HG03469 (cell line): ENCODE measurements around the gene FMNL2.
A peak's percentile ranks its signal among the peaks of the same experiment; 100 is the strongest.

Experiments used
- ATAC-seq: cut with Tn5 transposase; IDR thresholded peaks from one replicate; pipeline ENCODE4 v1.9.1; 2021; ENCODE audit warnings: mild to moderate bottlenecking, moderate library complexity, moderate number of reproducible peaks; ENCODE audit not compliant: unreplicated experiment

The FMNL2 gene

GRCh38 chr2:152630466-152630865 lies 295.5 kb downstream of the FMNL2 start:
- no peak for ATAC-seq

DNA sequence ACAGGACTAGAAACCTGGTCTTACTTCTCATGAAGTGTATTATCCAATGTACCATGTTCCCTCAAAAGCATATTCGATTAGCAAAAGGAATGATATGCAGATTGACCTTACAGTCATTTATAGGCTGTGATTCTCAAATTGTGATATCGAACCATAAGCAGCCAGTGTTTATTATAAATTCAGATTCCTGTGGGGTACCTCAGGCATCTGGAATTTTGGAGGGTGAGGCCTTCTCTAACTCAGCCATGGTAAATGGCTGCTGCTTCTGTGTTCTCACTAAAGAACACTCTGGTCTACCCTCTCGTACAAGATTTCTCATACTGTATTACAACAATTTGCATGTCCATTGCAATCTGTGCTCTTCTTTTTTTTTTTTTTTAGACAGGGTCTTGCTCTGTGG lies 297.8 kb downstream of the FMNL2 start:
- ATAC-seq: no peak

DNA sequence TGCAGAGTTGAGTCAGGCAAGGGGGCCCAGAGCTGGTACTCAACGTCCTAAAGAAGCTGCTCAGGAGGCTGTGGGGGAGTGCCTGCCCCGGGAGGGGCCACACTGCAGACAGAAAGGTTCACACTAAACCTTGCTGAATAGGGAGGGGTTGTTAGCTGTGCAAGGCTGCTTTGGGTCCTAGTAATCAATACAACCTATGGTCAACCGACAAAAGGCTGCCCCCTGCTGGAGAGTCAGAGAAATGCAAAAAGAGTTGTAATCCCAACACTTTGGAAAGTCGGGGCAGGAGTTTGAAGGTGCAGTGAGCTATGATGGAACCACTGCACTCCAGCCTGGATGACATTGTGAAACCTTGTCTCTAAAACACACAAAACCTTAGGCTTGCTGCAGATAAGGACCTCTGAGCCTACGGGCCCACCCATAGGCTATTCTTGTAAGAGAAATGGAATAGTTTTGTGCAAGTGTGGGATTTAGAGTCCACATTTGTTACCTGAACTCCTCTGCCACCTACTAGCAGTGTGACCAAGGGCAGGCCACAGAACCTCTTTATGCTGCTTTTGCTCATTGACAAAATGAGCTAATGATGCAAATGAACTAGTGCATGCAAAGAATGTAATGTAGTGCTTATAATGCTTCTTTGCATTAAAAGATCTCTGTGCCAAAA lies 300.8 kb downstream of the FMNL2 start:
- ATAC-seq: no peak

- ATAC-seq: no peak
These were observed 302.3 kb downstream of the FMNL2 start for GRCh38 chr2:152637251-152637650.

- no peak for ATAC-seq
These were observed 303.1 kb downstream of the FMNL2 start for GRCh38 chr2:152638056-152638455.

DNA sequence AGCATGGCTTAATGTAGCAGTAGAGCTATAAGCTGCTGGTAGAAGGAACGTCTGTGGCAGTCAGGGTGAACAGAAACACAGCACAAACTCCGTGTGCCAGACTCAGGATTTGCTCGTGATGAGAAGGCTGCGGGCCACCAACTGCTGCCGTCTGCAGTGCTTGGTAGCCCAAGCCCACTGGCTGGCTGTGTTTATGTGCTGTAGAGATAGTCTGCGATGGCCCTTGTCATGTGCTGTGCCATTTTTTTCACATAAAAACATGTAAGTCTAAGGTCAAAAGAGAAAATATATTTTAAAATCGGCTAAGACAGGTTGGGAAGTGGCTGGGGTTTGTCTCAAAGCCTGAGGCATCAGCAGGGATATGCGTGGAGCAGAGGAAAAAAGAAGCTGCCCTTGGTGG lies 303.6 kb downstream of the FMNL2 start:
- no peak for ATAC-seq

DNA sequence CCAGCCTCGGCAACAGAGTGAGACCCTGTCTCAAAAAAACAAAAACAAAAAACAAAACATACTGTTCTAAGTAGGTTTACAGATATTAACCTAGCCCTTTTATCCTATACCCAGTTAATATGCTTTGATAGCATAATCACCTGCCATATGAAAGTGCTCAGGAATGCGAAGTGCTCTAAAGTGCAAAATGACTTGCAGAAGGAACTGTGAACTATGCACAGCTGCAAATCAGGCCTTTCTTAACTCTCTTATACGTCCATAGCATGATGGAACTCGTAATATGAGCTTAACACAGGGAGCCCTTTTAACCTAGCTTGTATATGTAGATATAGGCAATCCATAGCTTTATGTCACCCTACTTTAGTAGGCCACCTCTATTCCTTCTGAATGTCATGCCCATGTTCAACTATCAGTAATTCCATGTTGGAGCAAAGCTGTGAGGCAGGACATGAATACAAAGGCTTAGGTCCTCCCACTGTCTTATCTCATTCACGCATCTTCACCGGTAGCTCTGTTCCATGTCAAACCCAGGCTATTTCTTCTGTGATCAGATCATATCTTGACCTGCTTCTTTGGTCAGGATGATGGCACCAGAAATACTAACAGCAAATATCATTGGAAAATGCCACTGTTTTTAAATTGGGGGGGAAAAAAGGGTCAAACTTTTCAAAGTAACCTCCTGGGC lies 309.4 kb downstream of the FMNL2 start:
- ATAC-seq: no peak

DNA sequence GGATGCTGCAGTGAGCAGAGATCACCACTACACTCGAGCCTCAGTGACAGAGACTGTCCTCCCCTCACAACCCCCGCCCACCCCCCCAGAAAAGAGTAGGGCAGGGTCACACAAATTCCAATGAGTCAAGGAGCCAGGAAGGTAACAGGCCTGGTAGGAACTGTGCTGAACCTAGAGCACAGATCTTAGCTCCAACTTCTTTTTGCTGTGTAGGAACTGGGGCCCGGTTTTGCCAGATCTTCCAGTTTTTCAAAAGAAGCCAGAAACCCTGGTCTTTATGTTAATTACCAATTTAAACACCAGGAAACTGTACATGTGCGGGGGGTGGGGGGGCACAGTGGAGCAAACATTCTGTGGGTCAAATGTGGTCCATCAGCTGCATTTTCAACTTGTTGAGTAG lies 311.3 kb downstream of the FMNL2 start:
- ATAC-seq: no peak

DNA sequence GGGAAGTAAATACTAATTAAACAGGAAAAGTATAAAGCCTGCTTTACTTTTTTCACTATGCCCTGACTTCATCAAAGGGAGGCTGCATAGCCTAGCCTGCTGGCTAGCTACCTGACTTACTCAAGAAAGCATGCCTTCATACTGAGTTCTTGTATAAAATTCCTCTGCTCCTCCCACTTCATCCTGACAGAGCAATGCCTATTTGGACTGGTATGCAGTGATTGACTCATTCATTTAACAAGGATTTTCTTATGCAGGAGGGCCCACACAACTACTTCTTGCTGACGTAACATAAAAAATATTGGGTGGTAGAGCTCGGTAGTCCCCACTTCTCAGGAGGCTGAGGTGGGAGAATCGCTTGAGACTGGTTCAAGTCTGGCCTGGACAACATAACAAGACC lies 311.8 kb downstream of the FMNL2 start:
- no peak for ATAC-seq

GRCh38 chr2:152647552-152647951 lies 312.6 kb downstream of the FMNL2 start:
- no peak for ATAC-seq

GRCh38 chr2:152648336-152648735 lies 313.4 kb downstream of the FMNL2 start:
- ATAC-seq: no peak

GRCh38 chr2:152649997-152650396 lies 315.0 kb downstream of the FMNL2 start:
- no peak for ATAC-seq

- ATAC-seq: no peak
These were observed 315.9 kb downstream of the FMNL2 start for GRCh38 chr2:152650768-152651371.

DNA sequence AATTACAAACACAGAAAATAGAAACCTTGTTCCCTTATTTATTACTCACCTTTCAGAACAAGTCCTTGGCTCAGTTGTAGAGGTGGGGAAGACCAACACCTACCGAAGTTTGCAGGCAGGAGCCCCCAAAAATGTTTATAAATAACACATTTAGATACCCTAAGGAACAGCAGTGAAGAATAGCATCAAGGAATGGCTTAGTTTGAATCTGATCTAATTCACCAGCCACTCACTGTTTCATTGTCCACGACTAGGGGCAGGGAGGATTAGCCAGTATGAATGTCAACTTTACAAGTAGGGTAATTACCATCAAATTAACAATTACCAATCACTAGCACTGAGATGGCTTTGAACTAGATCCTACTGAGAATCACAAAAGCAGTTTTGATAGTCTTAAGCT lies 316.9 kb downstream of the FMNL2 start:
- ATAC-seq: no peak

GRCh38 chr2:152655880-152656279 lies 320.9 kb downstream of the FMNL2 start:
- no peak for ATAC-seq

GRCh38 chr2:152657043-152657442 lies 322.1 kb downstream of the FMNL2 start:
- peak; percentile 57 for ATAC-seq

- ATAC-seq: no peak
These were observed 323.2 kb downstream of the FMNL2 start for GRCh38 chr2:152658221-152658620.

DNA sequence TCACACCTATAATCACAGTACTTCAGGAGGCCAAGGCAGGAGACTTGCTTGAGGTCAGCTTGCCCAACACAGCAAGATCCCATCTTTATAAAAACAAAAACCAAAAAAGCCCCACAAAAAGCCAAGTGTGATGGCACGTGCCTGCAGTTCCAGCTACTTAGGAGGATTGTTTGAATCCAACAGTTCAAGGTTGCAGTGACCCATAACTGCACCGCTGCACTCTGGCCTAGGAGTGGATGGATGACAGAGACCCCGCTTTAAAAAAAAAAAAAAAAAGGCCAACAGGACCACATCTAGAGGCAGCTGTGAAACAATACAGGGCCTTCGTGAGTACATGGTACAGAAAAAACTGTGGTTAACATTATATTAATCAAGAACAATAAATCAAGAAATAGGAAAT lies 326.1 kb downstream of the FMNL2 start:
- ATAC-seq: no peak

GRCh38 chr2:152664725-152665124 lies 329.8 kb downstream of the FMNL2 start:
- ATAC-seq: no peak

GRCh38 chr2:152674334-152674733 lies 339.4 kb downstream of the FMNL2 start:
- no peak for ATAC-seq

DNA sequence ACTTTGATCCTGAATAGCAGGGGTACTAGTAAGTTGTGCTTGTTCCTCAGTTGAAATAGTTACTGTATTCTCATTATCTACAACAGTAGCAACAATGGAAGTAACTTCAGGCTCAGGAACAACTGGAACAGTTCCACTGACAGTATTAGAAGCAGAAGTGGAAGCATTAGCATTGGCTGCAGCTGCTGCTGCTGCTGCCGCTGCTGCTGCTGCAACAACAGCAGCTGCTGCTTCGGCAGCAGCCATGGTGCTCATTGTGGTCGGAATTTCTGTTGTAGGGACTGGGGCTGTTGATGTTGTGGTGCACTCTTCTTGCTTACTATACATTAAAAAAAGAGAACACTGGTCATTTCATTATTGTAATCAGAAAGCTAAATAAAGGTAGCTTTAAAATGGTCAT lies 341.5 kb downstream of the FMNL2 start:
- ATAC-seq: no peak

DNA sequence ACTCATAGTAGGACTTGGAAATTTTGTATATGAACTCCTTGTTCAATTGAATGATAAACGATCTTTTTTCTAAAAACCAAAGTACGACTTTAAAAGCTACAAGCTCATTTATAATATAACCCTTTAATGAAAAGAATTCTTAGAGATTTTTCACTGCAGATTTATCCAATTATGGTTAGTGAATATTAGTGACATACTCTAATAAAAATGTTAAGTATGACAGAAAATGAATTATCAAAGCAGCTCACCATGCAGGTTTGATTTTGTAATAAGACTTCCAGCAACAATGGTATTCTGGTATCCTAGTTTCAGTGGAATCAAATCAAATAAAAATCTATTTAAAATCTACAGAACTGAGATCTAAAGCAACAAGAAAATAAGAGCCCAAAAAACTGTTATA lies 343.8 kb downstream of the FMNL2 start:
- no peak for ATAC-seq
